Gastroesophageal sphincter (tissue), 3 donors: ENCODE measurements around the gene TTLL9.

Source experiments
- CTCF ChIP-seq, 4 experiments: fragments of 200-600 bp in 2 of 4; fragments of 450-650 bp in 2 of 4; sonication (generic) in 1 of 4; IDR thresholded peaks; one replicate each; pipeline ENCODE4 v1.5.1; 2017 to 2019; ENCODE audit warnings: antibody characterized with exemption in 4 of 4, mild to moderate bottlenecking in 2 of 4, moderate library complexity in 2 of 4
- EP300 ChIP-seq: sonication (generic); formaldehyde crosslinking; IDR thresholded peaks from one replicate; pipeline ENCODE4 v1.6.1; 2017; ENCODE audit warnings: antibody characterized with exemption, mild to moderate bottlenecking
- POLR2A ChIP-seq, 2 donors: fragments of 450-650 bp; IDR thresholded peaks; one replicate each; pipeline ENCODE4 v1.6.1; 2017; ENCODE audit warnings: antibody characterized with exemption in 2 of 2, mild to moderate bottlenecking in 2 of 2, moderate library complexity in 1 of 2
- POLR2AphosphoS5 ChIP-seq: sonication (generic); formaldehyde crosslinking; IDR thresholded peaks from one replicate; pipeline ENCODE4 v1.6.1; 2017; ENCODE audit warnings: antibody characterized with exemption

GRCh38 chr20:31859998-31860380, 10.4 kb upstream of the TTLL9 start:
- TF ChIP-seq POLR2A (IDR thresholded peaks at IDR 0.05) (no peak), POLR2AphosphoS5 (no peak), CTCF (IDR thresholded peaks at IDR 0.05) (no peak), EP300 (no peak)
